COR-L47 (cell line): Measurements from ENCODE around the gene MAL.

Experiments
- DNase-seq: peaks from one replicate; lab custom pipeline; 2025; lab: John Stamatoyannopoulos, UW

MAL gene

GRCh38 chr2:94996305-94997100, 29.0 kb upstream of the MAL start:
- no peak for DNase-seq

GRCh38 chr2:94997981-94998930, 27.3 kb upstream of the MAL start:
- no peak for DNase-seq

GRCh38 chr2:94999431-94999883, 26.1 kb upstream of the MAL start:
- DNase-seq: no peak

GRCh38 chr2:95001051-95001562, 24.4 kb upstream of the MAL start:
- DNase-seq: no peak

GRCh38 chr2:95001701-95002100, 23.8 kb upstream of the MAL start:
- DNase-seq: no peak

- no peak for DNase-seq
Observed at GRCh38 chr2:95002498-95002897, 23.0 kb upstream of the MAL start.

- DNase-seq: no peak
Observed at GRCh38 chr2:95004287-95004686, 21.2 kb upstream of the MAL start.

- DNase-seq: no peak
Observed at GRCh38 chr2:95004711-95005110, 20.8 kb upstream of the MAL start.

- DNase-seq: no peak
Observed at GRCh38 chr2:95005726-95006125, 19.8 kb upstream of the MAL start.

GRCh38 chr2:95006588-95006987, 18.9 kb upstream of the MAL start:
- DNase-seq: no peak

GRCh38 chr2:95007031-95007609, 18.4 kb upstream of the MAL start:
- no peak for DNase-seq

- no peak for DNase-seq
Observed at GRCh38 chr2:95007822-95008221, 17.7 kb upstream of the MAL start.

GRCh38 chr2:95008306-95008705, 17.2 kb upstream of the MAL start:
- no peak for DNase-seq

GRCh38 chr2:95008996-95009395, 16.5 kb upstream of the MAL start:
- DNase-seq: no peak

- DNase-seq: no peak
Observed at GRCh38 chr2:95009412-95009811, 16.1 kb upstream of the MAL start.

- DNase-seq: no peak
Observed at GRCh38 chr2:95010126-95010525, 15.4 kb upstream of the MAL start.

- no peak for DNase-seq
Observed at GRCh38 chr2:95010718-95011117, 14.8 kb upstream of the MAL start.

GRCh38 chr2:95012881-95013550, 12.5 kb upstream of the MAL start:
- DNase-seq: no peak

- no peak for DNase-seq
Observed at GRCh38 chr2:95013726-95014125, 11.8 kb upstream of the MAL start.

GRCh38 chr2:95014126-95014708, 11.3 kb upstream of the MAL start:
- DNase-seq: no peak

GRCh38 chr2:95015261-95015912, 10.1 kb upstream of the MAL start:
- DNase-seq: no peak
